Erythroblast (primary cell): ENCODE data around the gene PRM2.

Source experiments
- GATA1 ChIP-seq: IDR thresholded peaks from 2 replicates; pipeline ENCODE4 v1.6.1; 2011; ENCODE audit warnings: low read depth, mild to moderate bottlenecking, control low read depth, low read length, moderate library complexity
- POLR2A ChIP-seq: IDR thresholded peaks from 2 replicates; pipeline ENCODE4 v1.6.1; 2011; ENCODE audit warnings: mild to moderate bottlenecking, low read length

- TF ChIP-seq POLR2A (no peak), GATA1 (no peak)
Measured at GRCh38 chr16:11306381-11306780, 30.1 kb upstream of the PRM2 start.
